Osteoblast (primary cell): Measurements from ENCODE around the gene SLC25A36. TPM values are rescaled to one million over a fixed set of nuclear protein-coding genes. Genes with fewer than 3 reads are reported as not detected.

Experiments
- DNase-seq: peaks from one replicate; pipeline ENCODE4 v3.0.0; 2011; ENCODE audit warnings: low spot score, mixed read lengths; ENCODE audit not compliant: insufficient read length; ENCODE audit errors: missing footprints
- H2AFZ ChIP-seq: 2 replicates; pipeline ENCODE4 v1.6.0; 2011; ENCODE audit warnings: mild to moderate bottlenecking, low read length
- H3K27ac ChIP-seq: 2 replicates; pipeline ENCODE4 v1.5.1; 2011; ENCODE audit warnings: mild to moderate bottlenecking, low read depth, low read length, moderate library complexity
- H3K27me3 ChIP-seq: 2 replicates; pipeline ENCODE4 v1.6.0; 2012; ENCODE audit warnings: mild to moderate bottlenecking, control low read depth, inconsistent platforms, low read length, moderate library complexity; ENCODE audit not compliant: insufficient read depth
- H3K36me3 ChIP-seq: 2 replicates; pipeline ENCODE4 v1.5.1; 2011; ENCODE audit warnings: mild to moderate bottlenecking, low read length, control low read depth, moderate library complexity; ENCODE audit not compliant: insufficient read depth
- H3K4me1 ChIP-seq: 2 replicates; pipeline ENCODE4 v1.5.1; 2011; ENCODE audit warnings: mild to moderate bottlenecking, low read length, control low read depth, moderate library complexity; ENCODE audit not compliant: insufficient read depth
- H3K4me2 ChIP-seq: 2 replicates; pipeline ENCODE4 v1.6.0; 2011; ENCODE audit warnings: mild to moderate bottlenecking, low read length; ENCODE audit not compliant: insufficient read depth
- H3K4me3 ChIP-seq: fragments of 200-600 bp; sonication (generic); 3 replicates; pipeline ENCODE4 v1.5.1; 2012; ENCODE audit warnings: mild to moderate bottlenecking, low read length, inconsistent platforms; ENCODE audit not compliant: insufficient read depth
- H3K79me2 ChIP-seq: 2 replicates; pipeline ENCODE4 v1.6.0; 2012; ENCODE audit warnings: mild to moderate bottlenecking, low read length, control low read depth, inconsistent platforms; ENCODE audit not compliant: insufficient read depth
- H3K9me3 ChIP-seq: 2 replicates; pipeline ENCODE4 v1.5.1; 2011; ENCODE audit warnings: low read depth, low read length, control low read depth
- H4K20me1 ChIP-seq: 2 replicates; pipeline ENCODE4 v1.6.0; 2012; ENCODE audit warnings: mild to moderate bottlenecking, low read length, control low read depth; ENCODE audit not compliant: insufficient read depth
- CTCF ChIP-seq: IDR thresholded peaks from 2 replicates; pipeline ENCODE4 v1.5.1; 2011; ENCODE audit warnings: mild to moderate bottlenecking, low read depth, low read length, moderate library complexity; ENCODE audit errors: extremely low read depth
- total RNA-seq: library from RNA; depleted of rRNA; stranded (reverse); fragments of >200 nt; gene quantifications from 2 replicates; pipeline ENCODE4 v1.2.3, GENCODE V29; 2012

SLC25A36 gene
- total RNA-seq, 1 donor, result 97.4 TPM

- DNase-seq, result no peak
- H4K20me1 ChIP-seq, result no peaks in the 10 kb centered on the region
These were observed 77.6 kb downstream of the SLC25A36 start for GRCh38 chr3:141019244-141019643.

GRCh38 chr3:141020143-141020830 lies 78.7 kb downstream of the SLC25A36 start:
- no peaks in the 10 kb centered on the region for H3K36me3 ChIP-seq
- H3K9me3 ChIP-seq, result no peaks in the 10 kb centered on the region
- H3K4me3 ChIP-seq, result no peak overlapping the region
- H3K27ac ChIP-seq, result no peak overlapping the region
- TF ChIP-seq CTCF, result no peak
- peaks cover 5% of the 10 kb centered on the region for H3K27me3 ChIP-seq
- H3K4me2 ChIP-seq, result no peak overlapping the region
- no peak for DNase-seq
- peaks cover 8% of the 10 kb centered on the region for H3K4me1 ChIP-seq
- no peaks in the 10 kb centered on the region for H3K79me2 ChIP-seq
- H4K20me1 ChIP-seq, result no peaks in the 10 kb centered on the region
- H2AFZ ChIP-seq, result peak overlapping the region; percentile 14

More at GRCh38 chr3:141019244-141019643, 77.6 kb downstream of the SLC25A36 start:
- Histone ChIP-seq H3K4me1 (peaks cover 8% of the 10 kb centered on the region), H3K36me3 (no peaks in the 10 kb centered on the region), H3K4me3 (no peak overlapping the region), H3K9me3 (no peaks in the 10 kb centered on the region), H3K4me2 (no peak overlapping the region), H3K79me2 (no peaks in the 10 kb centered on the region), H2AFZ (no peak overlapping the region), H3K27me3 (peaks cover 5% of the 10 kb centered on the region), H3K27ac (no peak overlapping the region)
- no peak for TF ChIP-seq CTCF

GRCh38 chr3:141021261-141021660 lies 79.6 kb downstream of the SLC25A36 start:
- no peak overlapping the region for H3K4me3 ChIP-seq
- H3K4me2 ChIP-seq, result no peak overlapping the region
- no peaks in the 10 kb centered on the region for H3K79me2 ChIP-seq
- no peak for TF ChIP-seq CTCF
- H3K27ac ChIP-seq, result no peak overlapping the region
- no peaks in the 10 kb centered on the region for H3K36me3 ChIP-seq
- no peak for DNase-seq
- H3K27me3 ChIP-seq, result peaks cover 1% of the 10 kb centered on the region
- H3K4me1 ChIP-seq, result peaks cover 8% of the 10 kb centered on the region
- no peaks in the 10 kb centered on the region for H4K20me1 ChIP-seq
- no peak overlapping the region for H2AFZ ChIP-seq
- no peaks in the 10 kb centered on the region for H3K9me3 ChIP-seq

Other genes with a start within 250 kb of the SLC25A36 start
- gene SPSB4, start 109.5 kb downstream of the SLC25A36 start, total RNA-seq, result not detected in 2 replicates